PC-3 (cell line): ENCODE measurements around the gene ANKRD11. TPM values are rescaled to one million over a fixed set of nuclear protein-coding genes. Genes with fewer than 3 reads are reported as not detected.
A peak's percentile ranks its signal among the peaks of the same experiment; 100 is the strongest.

Experiments
- ATAC-seq: fragments of 200-7000 bp; cut with Tn5 transposase; 2 replicates; pipeline ENCODE4 v1.9.1; 2020; ENCODE audit warnings: mild to moderate bottlenecking, moderate library complexity
- BruUV-seq: library from RNA; stranded (reverse); fragments of 400-500 nt; replicated peaks from 2 replicates; lab custom pipeline; 2021; lab: Mats Ljungman, UMichigan
- CTCF ChIA-PET: fragments of 300-600 bp; sonication (Branson Sonifier 250); formaldehyde crosslinking; loops from one replicate; lab custom pipeline; 2022; ENCODE audit warnings: antibody characterized with exemption; lab: Charles Lee
- POLR2A ChIA-PET: fragments of 300-600 bp; sonication (Branson Sonifier 250); formaldehyde crosslinking; loops from one replicate; lab custom pipeline; 2022; ENCODE audit warnings: antibody characterized with exemption; ENCODE audit not compliant: unreplicated experiment; lab: Charles Lee
- DNase-seq: peaks from one replicate; pipeline ENCODE4 v3.0.0-alpha.2; 2015
- H2AFZ ChIP-seq: fragments of 300-600 bp; sonication (generic); 2 replicates; pipeline ENCODE4 v1.6.0; 2016; ENCODE audit warnings: antibody characterized with exemption, low read length
- H3F3A ChIP-seq: fragments of 300-600 bp; sonication (generic); one replicate; pipeline ENCODE4 v1.6.0; 2017; ENCODE audit warnings: antibody characterized with exemption, low read length, control low read depth, mild to moderate bottlenecking; ENCODE audit not compliant: unreplicated experiment
- H3K27ac ChIP-seq: fragments of 300-600 bp; sonication (generic); 2 replicates; pipeline ENCODE4 v1.5.1; 2016; ENCODE audit warnings: mild to moderate bottlenecking, low read length
- H3K27me3 ChIP-seq: fragments of 300-600 bp; sonication (generic); 2 replicates; pipeline ENCODE4 v1.6.1; 2016; ENCODE audit warnings: low read length, mixed read lengths
- H3K36me3 ChIP-seq: fragments of 300-600 bp; sonication (generic); 2 replicates; pipeline ENCODE4 v1.6.1; 2016; ENCODE audit warnings: low read depth, mixed run types, low read length, mixed read lengths
- H3K4me1 ChIP-seq: fragments of 300-600 bp; sonication (generic); 2 replicates; pipeline ENCODE4 v1.5.1; 2016; ENCODE audit warnings: low read length; ENCODE audit not compliant: insufficient read depth
- H3K4me2 ChIP-seq: fragments of 300-600 bp; sonication (generic); 2 replicates; pipeline ENCODE4 v1.6.0; 2016; ENCODE audit warnings: low read length
- H3K4me3 ChIP-seq: fragments of 300-600 bp; sonication (generic); 2 replicates; pipeline ENCODE4 v1.5.1; 2016; ENCODE audit warnings: mild to moderate bottlenecking, low read length, mixed read lengths
- H3K79me2 ChIP-seq: fragments of 300-600 bp; sonication (generic); 2 replicates; pipeline ENCODE4 v1.6.1; 2017; ENCODE audit warnings: low read length, mixed read lengths
- H3K9ac ChIP-seq: fragments of 300-600 bp; sonication (generic); 2 replicates; pipeline ENCODE4 v1.6.0; 2016; ENCODE audit warnings: mild to moderate bottlenecking, low read length
- H3K9me2 ChIP-seq: fragments of 300-600 bp; sonication (generic); replicated peaks from 2 replicates; pipeline ENCODE4 v1.6.1; 2016; ENCODE audit warnings: mixed run types, low read length, mixed read lengths
- H3K9me3 ChIP-seq: fragments of 300-600 bp; sonication (generic); 2 replicates; pipeline ENCODE4 v1.6.1; 2016; ENCODE audit warnings: low read length, mixed read lengths
- H4K20me1 ChIP-seq: fragments of 300-600 bp; sonication (generic); 2 replicates; pipeline ENCODE4 v1.6.1; 2016; ENCODE audit warnings: low read length, mixed read lengths
- EZH2 ChIP-seq: fragments of 300-600 bp; sonication (generic); IDR thresholded peaks from one replicate; pipeline ENCODE4 v1.6.1; 2017; ENCODE audit warnings: antibody characterized with exemption, mild to moderate bottlenecking, low read length; ENCODE audit not compliant: unreplicated experiment
- EZH2phosphoT487 ChIP-seq: fragments of 300-600 bp; sonication (generic); IDR thresholded peaks from 2 replicates; pipeline ENCODE4 v1.6.1; 2018; ENCODE audit warnings: mild to moderate bottlenecking, antibody characterized with exemption, low read length, borderline replicate concordance
- intact Hi-C: fragments of 100-400 bp; cut with micrococcal nuclease; formaldehyde crosslinking; loops from 2 replicates; pipeline ENCODE4 v1.9.0; 2023
- total RNA-seq: library from RNA; depleted of rRNA; stranded (reverse); fragments of >200 nt; gene quantifications from 2 replicates; pipeline ENCODE4 v1.2.3, GENCODE V29; 2014
- TF ChIP-seq, protein P1 (sequence below): fragments of 300-600 bp; sonication (generic); conservative IDR thresholded peaks from 2 replicates; pipeline ENCODE4 v1.5.1; 2017; ENCODE audit warnings: antibody characterized with exemption, low read depth, mild to moderate bottlenecking, low read length

ANKRD11 gene
- total RNA-seq, 1 experiment from 2014 or later = 65.0 TPM

DNA sequence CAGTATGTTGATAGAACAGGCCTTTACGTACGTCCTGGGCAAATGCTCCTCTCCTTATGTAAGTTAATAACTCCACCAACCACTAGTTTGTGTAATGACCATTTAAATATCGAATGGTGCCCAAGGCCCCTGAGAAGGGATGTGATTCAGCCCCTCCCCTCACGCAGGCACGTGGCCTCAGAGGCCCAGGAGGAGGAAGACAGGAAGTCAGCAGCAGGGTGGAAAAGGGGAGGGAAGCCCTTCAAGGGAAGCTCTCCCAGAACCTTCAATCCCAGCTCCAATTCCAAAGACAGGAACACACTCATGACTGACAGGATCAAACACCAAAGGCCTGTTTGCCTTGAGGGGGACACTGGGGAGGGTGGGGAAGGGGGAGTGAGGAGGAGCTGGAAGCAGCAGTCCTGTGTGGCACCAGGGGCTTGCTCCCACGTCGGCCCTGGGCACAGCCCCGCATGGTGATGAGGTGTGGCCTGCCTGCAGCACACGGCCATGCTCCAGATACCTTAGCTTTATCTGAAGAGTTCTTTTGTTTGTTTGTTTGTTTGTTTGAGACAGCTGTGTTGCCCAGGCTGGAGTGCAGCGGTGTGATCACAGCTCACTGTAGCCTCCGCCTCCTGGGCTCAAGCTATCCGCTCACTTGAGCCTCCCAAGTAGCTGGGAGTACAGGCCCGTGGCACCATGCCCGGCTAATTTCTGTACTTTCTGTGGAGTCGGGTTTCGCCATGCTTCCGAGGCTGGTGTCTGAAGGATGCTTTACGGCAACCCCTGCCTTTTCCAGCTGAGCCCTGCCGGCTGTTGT, 167.8 kb downstream of the ANKRD11 start:
- peak; percentile 7 for ATAC-seq
- no peaks in the 10 kb centered on the region for H3K27me3 ChIP-seq
- BruUV-seq = no TSS peak
- H3K36me3 ChIP-seq = peaks cover 7% of the 10 kb centered on the region; the same call in 1 of the 2 replicates
- no peak overlapping the region for H2AFZ ChIP-seq
- DNase-seq = peak; percentile 68
- peaks cover 7% of the 10 kb centered on the region for H3F3A ChIP-seq
- peak overlapping the region; percentile 91 for H3K9ac ChIP-seq
- ChIA-PET POLR2A (no interaction called here), CTCF (interaction anchor here (0.5 to 0.7 kb wide), 2 partner anchors 26 to 377 kb away, joined by 3 to 16 read pairs; no protein-coding TSS in a partner anchor)
- peak overlapping the region; percentile 100 for H3K27ac ChIP-seq
- no peaks in the 10 kb centered on the region for H3K9me3 ChIP-seq
- H3K4me3 ChIP-seq = no peak overlapping the region
- peaks cover 85% of the 10 kb centered on the region for H3K4me1 ChIP-seq
- peaks cover 94% of the 10 kb centered on the region for H3K79me2 ChIP-seq
- H3K9me2 ChIP-seq = no peaks in the 10 kb centered on the region
- H3K4me2 ChIP-seq = peak overlapping the region; percentile 88; the same call in 1 of the 2 replicates
- TF ChIP-seq EZH2phosphoT487 (no peak), EZH2 (no peak)
- TF ChIP-seq, protein P1, sequence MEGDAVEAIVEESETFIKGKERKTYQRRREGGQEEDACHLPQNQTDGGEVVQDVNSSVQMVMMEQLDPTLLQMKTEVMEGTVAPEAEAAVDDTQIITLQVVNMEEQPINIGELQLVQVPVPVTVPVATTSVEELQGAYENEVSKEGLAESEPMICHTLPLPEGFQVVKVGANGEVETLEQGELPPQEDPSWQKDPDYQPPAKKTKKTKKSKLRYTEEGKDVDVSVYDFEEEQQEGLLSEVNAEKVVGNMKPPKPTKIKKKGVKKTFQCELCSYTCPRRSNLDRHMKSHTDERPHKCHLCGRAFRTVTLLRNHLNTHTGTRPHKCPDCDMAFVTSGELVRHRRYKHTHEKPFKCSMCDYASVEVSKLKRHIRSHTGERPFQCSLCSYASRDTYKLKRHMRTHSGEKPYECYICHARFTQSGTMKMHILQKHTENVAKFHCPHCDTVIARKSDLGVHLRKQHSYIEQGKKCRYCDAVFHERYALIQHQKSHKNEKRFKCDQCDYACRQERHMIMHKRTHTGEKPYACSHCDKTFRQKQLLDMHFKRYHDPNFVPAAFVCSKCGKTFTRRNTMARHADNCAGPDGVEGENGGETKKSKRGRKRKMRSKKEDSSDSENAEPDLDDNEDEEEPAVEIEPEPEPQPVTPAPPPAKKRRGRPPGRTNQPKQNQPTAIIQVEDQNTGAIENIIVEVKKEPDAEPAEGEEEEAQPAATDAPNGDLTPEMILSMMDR = no peak
- intact Hi-C loops = loop anchor here (2.0 kb wide), 1 partner anchor 42 kb away; no protein-coding TSS in a partner anchor
- no peaks in the 10 kb centered on the region for H4K20me1 ChIP-seq

DNA sequence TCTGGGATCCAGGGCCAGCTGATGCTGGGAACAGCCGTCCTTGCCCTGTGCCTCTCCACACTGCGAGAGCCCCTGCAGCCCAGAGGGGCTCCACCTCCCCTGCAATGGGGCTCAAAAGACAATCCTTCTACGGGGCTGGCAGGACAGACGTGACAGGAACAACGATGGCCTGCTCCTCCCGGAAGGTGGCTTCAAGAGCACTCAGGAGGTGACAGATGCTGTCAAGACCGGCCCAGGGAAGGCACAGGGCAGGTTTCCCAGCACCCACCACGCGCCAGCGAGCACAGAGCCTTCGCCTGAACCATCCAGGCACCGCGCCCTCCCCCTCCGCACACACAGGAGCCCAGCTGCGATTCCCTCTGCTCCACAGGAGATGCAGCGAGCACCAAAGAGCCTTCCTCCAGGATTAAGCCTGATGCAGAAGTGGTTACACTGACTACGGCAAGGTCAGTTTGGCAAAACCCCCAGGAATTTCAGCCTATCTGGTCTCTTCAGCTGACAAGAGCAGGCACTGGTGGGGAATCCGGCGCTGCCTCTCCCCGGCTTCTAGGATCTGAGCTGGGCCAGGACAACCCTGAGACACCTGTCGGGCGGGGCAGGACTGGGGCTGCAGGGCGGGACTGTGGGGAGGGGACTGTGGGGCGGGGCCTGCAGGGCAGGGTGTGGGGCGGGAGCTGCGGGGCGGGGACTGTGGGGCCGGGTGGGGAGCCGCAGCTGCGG, 169.4 kb downstream of the ANKRD11 start:
- H3K9ac ChIP-seq = peak overlapping the region; percentile 91
- H3K27ac ChIP-seq = peak overlapping the region; percentile 100
- no peaks in the 10 kb centered on the region for H3K9me3 ChIP-seq
- H2AFZ ChIP-seq = no peak overlapping the region
- CTCF ChIA-PET = no interaction called here
- DNase-seq (peak; percentile 63), ATAC-seq (peak; percentile 20)
- intact Hi-C loops = no loop called here
- H3K36me3 ChIP-seq = peaks cover 7% of the 10 kb centered on the region; the same call in 1 of the 2 replicates
- H3K9me2 ChIP-seq = no peaks in the 10 kb centered on the region
- H4K20me1 ChIP-seq = no peaks in the 10 kb centered on the region
- peaks cover 88% of the 10 kb centered on the region for H3K4me1 ChIP-seq
- TF ChIP-seq EZH2 (no peak), EZH2phosphoT487 (no peak)
- TF ChIP-seq, protein P1 = no peak
- peaks cover 11% of the 10 kb centered on the region for H3F3A ChIP-seq
- TSS peak; percentile 41 for BruUV-seq
- peaks cover 87% of the 10 kb centered on the region for H3K79me2 ChIP-seq
- H3K4me3 ChIP-seq = peak overlapping the region; percentile 66
- POLR2A ChIA-PET = interaction anchor here (0.6 kb wide), 1 partner anchor 41 kb away, joined by 3 read pairs; no protein-coding TSS in a partner anchor
- H3K27me3 ChIP-seq = no peaks in the 10 kb centered on the region
- H3K4me2 ChIP-seq = peak overlapping the region; percentile 88
